ENCODE measurements around the gene CHERP.
"Not testable (repeated sequence)": the region's sequence is repeated elsewhere in the genome, so short reads cannot be mapped to it uniquely, and the experiment has no call there.

The CHERP gene

GRCh38 chr19:16477311-16477710, 64.9 kb downstream of the CHERP start:
- DNase-seq (ENCODE audit: insufficient read length, low spot score) (no peak), FAIRE-seq (no peak)
- TF ChIP-seq POLR2A (IDR thresholded peaks at IDR 0.05; ENCODE audit: low read depth, low read length), result no peak

- FAIRE-seq, result no peak
- no peak for TF ChIP-seq POLR2A (IDR thresholded peaks at IDR 0.05; ENCODE audit: low read depth, low read length)
Measured at GRCh38 chr19:16476401-16476800, 65.8 kb downstream of the CHERP start.

GRCh38 chr19:16473875-16474392, 68.3 kb downstream of the CHERP start:
- FAIRE-seq (no peak), DNase-seq (ENCODE audit: insufficient read length, low spot score) (no peak)
- no peak for TF ChIP-seq POLR2A (IDR thresholded peaks at IDR 0.05; ENCODE audit: low read depth, low read length)

More at GRCh38 chr19:16476401-16476800, 65.8 kb downstream of the CHERP start:
- DNase-seq (ENCODE audit: insufficient read length, low spot score), result no peak

- DNase-seq (ENCODE audit: insufficient read length, low spot score), result no peak
- TF ChIP-seq POLR2A (IDR thresholded peaks at IDR 0.05; ENCODE audit: low read depth, low read length), result no peak
- no peak for FAIRE-seq
Measured at GRCh38 chr19:16472992-16473391, 69.2 kb downstream of the CHERP start.

- FAIRE-seq; DNase-seq (ENCODE audit: insufficient read length, low spot score): not testable (repeated sequence)
Measured at GRCh38 chr19:16472559-16472899, 69.7 kb downstream of the CHERP start.

GRCh38 chr19:16470911-16471811, 71.1 kb downstream of the CHERP start:
- no peak for TF ChIP-seq POLR2A (IDR thresholded peaks at IDR 0.05; ENCODE audit: low read depth, low read length)
- peak; percentile 20 for FAIRE-seq
- no peak for DNase-seq (ENCODE audit: insufficient read length, low spot score)

- no peak for TF ChIP-seq POLR2A (IDR thresholded peaks at IDR 0.05; ENCODE audit: low read depth, low read length)
- FAIRE-seq, result no peak
- DNase-seq (ENCODE audit: insufficient read length, low spot score), result no peak
Measured at GRCh38 chr19:16470541-16470910, 71.7 kb downstream of the CHERP start.

All from H54 (cell line).